Loucy (cell line): ENCODE measurements around the gene CREB3L2.

Source experiments
- CTCF ChIP-seq: fragments of 200-600 bp; sonication (generic); conservative IDR thresholded peaks from 2 replicates; pipeline ENCODE4 v1.5.1; 2014; ENCODE audit warnings: mild to moderate bottlenecking, antibody characterized with exemption, low read length
- EZH2phosphoT487 ChIP-seq: fragments of 200-600 bp; IDR thresholded peaks from 2 replicates; pipeline ENCODE4 v1.6.1; 2018; ENCODE audit warnings: antibody characterized with exemption, mild to moderate bottlenecking, moderate library complexity, borderline replicate concordance

- no peak for TF ChIP-seq CTCF
- TF ChIP-seq EZH2phosphoT487 = no peak
Observed at GRCh38 chr7:137847568-137848050, 154.3 kb downstream of the CREB3L2 start.
